Measurements from ENCODE around the gene PCDHGA10.

Gene PCDHGA10

DNA sequence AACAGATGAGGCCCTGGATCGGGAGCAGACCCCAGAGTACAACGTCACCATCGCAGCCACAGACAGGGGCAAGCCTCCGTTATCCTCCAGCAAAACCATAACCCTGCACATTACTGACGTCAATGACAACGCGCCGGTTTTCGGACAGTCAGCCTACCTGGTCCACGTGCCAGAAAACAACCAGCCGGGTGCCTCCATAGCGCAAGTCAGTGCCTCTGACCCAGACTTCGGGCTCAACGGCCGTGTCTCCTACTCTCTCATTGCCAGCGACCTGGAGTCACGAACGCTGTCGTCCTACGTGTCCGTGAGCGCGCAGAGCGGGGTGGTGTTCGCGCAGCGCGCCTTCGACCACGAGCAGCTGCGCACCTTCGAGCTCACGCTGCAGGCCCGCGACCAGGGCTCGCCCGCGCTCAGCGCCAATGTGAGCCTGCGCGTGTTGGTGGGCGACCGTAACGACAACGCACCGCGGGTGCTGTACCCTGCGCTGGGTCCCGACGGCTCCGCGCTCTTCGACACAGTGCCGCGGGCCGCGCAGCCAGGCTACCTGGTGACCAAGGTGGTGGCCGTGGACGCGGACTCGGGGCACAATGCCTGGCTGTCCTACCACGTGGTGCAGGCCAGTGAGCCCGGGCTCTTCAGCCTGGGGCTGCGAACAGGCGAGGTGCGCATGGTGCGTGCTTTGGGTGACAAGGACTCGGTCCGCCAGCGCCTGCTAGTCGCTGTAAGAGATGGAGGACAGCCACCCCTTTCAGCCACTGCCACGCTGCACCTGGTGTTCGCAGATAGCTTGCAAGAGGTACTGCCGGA lies 6.5 kb downstream of the PCDHGA10 start:
- TF ChIP-seq, protein P1, sequence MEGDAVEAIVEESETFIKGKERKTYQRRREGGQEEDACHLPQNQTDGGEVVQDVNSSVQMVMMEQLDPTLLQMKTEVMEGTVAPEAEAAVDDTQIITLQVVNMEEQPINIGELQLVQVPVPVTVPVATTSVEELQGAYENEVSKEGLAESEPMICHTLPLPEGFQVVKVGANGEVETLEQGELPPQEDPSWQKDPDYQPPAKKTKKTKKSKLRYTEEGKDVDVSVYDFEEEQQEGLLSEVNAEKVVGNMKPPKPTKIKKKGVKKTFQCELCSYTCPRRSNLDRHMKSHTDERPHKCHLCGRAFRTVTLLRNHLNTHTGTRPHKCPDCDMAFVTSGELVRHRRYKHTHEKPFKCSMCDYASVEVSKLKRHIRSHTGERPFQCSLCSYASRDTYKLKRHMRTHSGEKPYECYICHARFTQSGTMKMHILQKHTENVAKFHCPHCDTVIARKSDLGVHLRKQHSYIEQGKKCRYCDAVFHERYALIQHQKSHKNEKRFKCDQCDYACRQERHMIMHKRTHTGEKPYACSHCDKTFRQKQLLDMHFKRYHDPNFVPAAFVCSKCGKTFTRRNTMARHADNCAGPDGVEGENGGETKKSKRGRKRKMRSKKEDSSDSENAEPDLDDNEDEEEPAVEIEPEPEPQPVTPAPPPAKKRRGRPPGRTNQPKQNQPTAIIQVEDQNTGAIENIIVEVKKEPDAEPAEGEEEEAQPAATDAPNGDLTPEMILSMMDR (IDR thresholded peaks at IDR 0.05) = no peak

DNA sequence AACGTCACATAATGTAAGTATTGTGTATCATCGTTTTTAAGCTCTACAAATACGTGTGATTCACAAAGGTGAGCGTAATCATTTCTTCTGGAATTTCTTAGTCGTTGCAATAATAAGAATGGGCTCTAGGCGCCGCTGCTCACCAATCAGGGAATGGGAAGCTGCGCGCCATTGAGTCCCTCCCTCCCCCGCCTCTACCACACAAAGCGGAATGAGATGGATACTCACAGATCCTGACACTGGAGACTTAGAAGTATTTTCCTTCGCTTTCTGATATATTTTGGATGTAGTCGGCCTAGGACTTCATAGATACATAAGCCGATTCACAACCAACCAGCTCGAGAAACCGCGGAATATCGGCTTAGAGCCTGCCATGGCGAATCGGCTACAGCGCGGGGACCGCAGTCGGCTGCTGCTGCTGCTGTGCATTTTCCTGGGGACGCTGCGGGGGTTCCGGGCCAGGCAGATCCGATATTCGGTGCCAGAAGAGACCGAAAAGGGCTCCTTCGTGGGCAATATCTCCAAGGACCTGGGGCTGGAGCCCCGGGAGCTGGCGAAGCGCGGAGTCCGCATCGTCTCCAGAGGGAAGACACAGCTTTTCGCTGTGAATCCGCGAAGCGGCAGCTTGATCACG lies 8.2 kb downstream of the PCDHGA10 start, which contains the start of gene PCDHGA11:
TSS of gene PCDHGA11 (plus strand) at position 197 of the 634 bp plus-strand sequence. CDS start at position 374, 177 bp downstream.
- TF ChIP-seq, protein P1 (IDR thresholded peaks at IDR 0.05) = peak; percentile 44

DNA sequence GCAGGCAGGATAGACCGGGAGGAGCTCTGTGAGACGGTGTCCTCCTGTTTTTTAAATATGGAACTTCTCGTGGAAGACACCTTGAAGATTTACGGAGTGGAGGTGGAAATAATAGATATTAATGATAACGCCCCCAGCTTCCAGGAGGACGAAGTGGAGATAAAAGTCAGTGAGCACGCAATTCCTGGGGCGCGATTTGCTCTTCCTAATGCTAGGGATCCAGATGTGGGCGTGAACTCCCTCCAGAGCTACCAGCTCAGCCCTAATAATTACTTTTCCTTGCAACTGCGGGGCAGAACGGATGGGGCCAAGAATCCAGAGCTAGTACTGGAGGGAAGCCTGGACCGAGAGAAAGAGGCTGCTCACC lies 8.7 kb downstream of the PCDHGA10 start:
- TF ChIP-seq, protein P1 (IDR thresholded peaks at IDR 0.05) = no peak

DNA sequence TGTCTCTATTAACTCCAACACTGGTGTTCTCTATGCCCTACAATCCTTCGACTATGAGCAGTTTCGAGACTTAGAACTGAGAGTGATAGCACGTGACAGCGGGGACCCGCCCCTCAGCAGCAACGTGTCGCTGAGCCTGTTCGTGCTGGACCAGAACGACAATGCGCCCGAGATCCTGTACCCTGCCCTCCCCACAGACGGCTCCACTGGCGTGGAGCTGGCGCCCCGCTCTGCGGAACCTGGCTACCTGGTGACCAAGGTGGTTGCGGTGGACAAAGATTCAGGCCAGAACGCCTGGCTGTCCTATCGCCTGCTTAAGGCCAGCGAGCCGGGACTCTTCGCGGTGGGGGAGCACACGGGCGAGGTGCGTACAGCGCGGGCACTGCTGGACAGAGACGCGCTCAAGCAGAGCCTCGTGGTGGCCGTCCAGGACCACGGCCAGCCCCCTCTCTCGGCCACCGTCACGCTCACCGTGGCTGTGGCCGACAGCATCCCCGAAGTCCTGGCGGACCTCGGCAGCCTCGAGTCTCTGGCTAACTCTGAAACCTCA lies 10.0 kb downstream of the PCDHGA10 start:
- TF ChIP-seq, protein P1 (IDR thresholded peaks at IDR 0.05) = no peak

DNA sequence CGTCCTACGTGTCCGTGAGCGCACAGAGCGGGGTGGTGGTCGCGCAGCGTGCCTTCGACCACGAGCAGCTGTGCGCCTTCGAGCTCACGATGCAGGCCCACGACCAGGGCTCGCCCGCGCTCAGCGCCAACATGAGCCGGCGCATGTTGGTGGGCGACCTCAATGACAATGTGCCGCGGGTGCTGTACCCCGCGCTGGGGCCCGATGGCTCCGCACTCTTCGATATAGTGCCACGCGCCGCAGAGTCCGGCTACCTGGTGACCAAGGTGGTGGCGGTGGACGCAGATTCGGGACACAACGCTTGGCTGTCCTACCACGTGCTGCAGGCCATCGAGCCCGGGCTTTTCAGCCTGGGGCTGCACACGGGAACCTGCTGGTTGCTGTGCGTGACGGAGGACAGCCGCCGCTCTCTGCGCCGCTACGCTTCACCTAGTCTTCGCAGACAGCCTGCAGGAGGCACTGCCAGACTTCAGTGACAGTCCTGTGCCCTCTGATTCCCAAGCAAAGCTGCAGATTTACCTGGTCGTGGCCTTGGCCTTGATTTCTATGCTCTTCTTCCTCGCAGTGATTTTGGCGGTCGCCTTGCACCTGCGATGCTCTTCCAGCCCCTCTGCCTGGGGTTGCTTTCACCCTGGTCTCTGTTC lies 15.1 kb downstream of the PCDHGA10 start:
- TF ChIP-seq, protein P1 (IDR thresholded peaks at IDR 0.05) = no peak

DNA sequence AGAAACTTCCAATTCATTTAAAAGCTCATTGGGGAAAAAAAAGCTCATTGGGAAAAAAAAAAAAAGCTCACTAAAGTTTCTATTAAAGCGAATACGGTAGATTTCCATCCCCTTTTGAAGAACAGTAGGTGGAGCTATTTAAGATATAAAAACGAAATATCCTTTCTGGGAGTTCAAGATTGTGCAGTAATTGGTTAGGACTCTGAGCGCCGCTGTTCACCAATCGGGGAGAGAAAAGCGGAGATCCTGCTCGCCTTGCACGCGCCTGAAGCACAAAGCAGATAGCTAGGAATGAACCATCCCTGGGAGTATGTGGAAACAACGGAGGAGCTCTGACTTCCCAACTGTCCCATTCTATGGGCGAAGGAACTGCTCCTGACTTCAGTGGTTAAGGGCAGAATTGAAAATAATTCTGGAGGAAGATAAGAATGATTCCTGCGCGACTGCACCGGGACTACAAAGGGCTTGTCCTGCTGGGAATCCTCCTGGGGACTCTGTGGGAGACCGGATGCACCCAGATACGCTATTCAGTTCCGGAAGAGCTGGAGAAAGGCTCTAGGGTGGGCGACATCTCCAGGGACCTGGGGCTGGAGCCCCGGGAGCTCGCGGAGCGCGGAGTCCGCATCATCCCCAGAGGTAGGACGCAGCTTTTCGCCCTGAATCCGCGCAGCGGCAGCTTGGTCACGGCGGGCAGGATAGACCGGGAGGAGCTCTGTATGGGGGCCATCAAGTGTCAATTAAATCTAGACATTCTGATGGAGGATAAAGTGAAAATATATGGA lies 17.7 kb downstream of the PCDHGA10 start, which contains the start of gene PCDHGA12:
TSS of gene PCDHGA12 (plus strand) at position 176 of the 782 bp plus-strand sequence. CDS start at position 429, 253 bp downstream.
- TF ChIP-seq, protein P1 (IDR thresholded peaks at IDR 0.05) = peak; percentile 62

DNA sequence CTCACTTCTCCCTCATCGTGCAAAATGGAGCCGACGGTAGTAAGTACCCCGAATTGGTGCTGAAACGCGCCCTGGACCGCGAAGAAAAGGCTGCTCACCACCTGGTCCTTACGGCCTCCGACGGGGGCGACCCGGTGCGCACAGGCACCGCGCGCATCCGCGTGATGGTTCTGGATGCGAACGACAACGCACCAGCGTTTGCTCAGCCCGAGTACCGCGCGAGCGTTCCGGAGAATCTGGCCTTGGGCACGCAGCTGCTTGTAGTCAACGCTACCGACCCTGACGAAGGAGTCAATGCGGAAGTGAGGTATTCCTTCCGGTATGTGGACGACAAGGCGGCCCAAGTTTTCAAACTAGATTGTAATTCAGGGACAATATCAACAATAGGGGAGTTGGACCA lies 18.5 kb downstream of the PCDHGA10 start:
- TF ChIP-seq, protein P1 (IDR thresholded peaks at IDR 0.05) = no peak
